ENCODE data around the gene KIAA0753.

The KIAA0753 gene

GRCh38 chr17:6549384-6550036 lies 91.0 kb downstream of the KIAA0753 start:
- no peak overlapping the region for H3K27ac ChIP-seq (ENCODE audit: low read depth, low read length)
- H4K12ac ChIP-seq (ENCODE audit: low read depth, low read length) = no peak overlapping the region
- H2BK120ac ChIP-seq (ENCODE audit: insufficient read depth, low read length, poor library complexity) = no peak overlapping the region
- no peak overlapping the region for H4K8ac ChIP-seq (ENCODE audit: low read depth, low read length)
- peaks cover 1% of the 10 kb centered on the region for H3K27me3 ChIP-seq (ENCODE audit: insufficient read depth, low read length)
- no peaks in the 10 kb centered on the region for H3K79me2 ChIP-seq (ENCODE audit: control insufficient read depth, insufficient read depth, low read length, poor library complexity)
- peaks cover 3% of the 10 kb centered on the region for H3K9me3 ChIP-seq (ENCODE audit: insufficient read depth, low read depth, low read length)
- H2BK5ac ChIP-seq (ENCODE audit: low read depth, low read length, poor library complexity) = no peak overlapping the region
- no peaks in the 10 kb centered on the region for H3K79me1 ChIP-seq (ENCODE audit: low read length)
- H3K4ac ChIP-seq (ENCODE audit: low read depth, low read length) = no peak overlapping the region
- no peak overlapping the region for H3K23ac ChIP-seq (ENCODE audit: low read length)
- no peak overlapping the region for H3K9ac ChIP-seq (ENCODE audit: low read length)
- H3K14ac ChIP-seq (ENCODE audit: low read length) = no peak overlapping the region
- H2BK12ac ChIP-seq (ENCODE audit: low read length) = no peak overlapping the region
- no peak overlapping the region for H3K18ac ChIP-seq (ENCODE audit: low read length)
- peaks cover 14 to 15% of the 10 kb centered on the region in 2 experiments for H3K4me1 ChIP-seq (ENCODE audit: control insufficient read depth in 1 of 2, insufficient read depth in 2 of 2, low read length in 2 of 2)
- H3K36me3 ChIP-seq (ENCODE audit: control insufficient read depth in 1 of 2, insufficient read depth in 2 of 2, low read length in 2 of 2) = no peaks in the 10 kb centered on the region
- H3K4me3 ChIP-seq (ENCODE audit: low read depth, low read length) = no peak overlapping the region
- H4K91ac ChIP-seq (ENCODE audit: low read depth, low read length) = no peak overlapping the region
- no peak overlapping the region for H2AK5ac ChIP-seq (ENCODE audit: low read length)
- no peak overlapping the region for H2AFZ ChIP-seq (ENCODE audit: insufficient read depth, low read length, poor library complexity)
- no peak for DNase-seq
- no CpG with 5 or more reads among the region's 9 CpGs for WGBS (ENCODE audit: extremely low coverage, insufficient coverage, insufficient read length)
- no peak overlapping the region for H3K4me2 ChIP-seq (ENCODE audit: low read length)

- H3K27ac ChIP-seq (ENCODE audit: low read depth, low read length) = no peak overlapping the region
These were observed 91.8 kb downstream of the KIAA0753 start for GRCh38 chr17:6548578-6549330.

GRCh38 chr17:6548034-6548433 lies 92.5 kb downstream of the KIAA0753 start:
- no peak overlapping the region for H4K91ac ChIP-seq (ENCODE audit: low read depth, low read length)
- H3K4me3 ChIP-seq (ENCODE audit: low read depth, low read length) = no peak overlapping the region
- H3K14ac ChIP-seq (ENCODE audit: low read length) = no peak overlapping the region
- no peak overlapping the region for H2AFZ ChIP-seq (ENCODE audit: insufficient read depth, low read length, poor library complexity)
- H3K79me1 ChIP-seq (ENCODE audit: low read length) = no peaks in the 10 kb centered on the region
- no peaks in the 10 kb centered on the region for H3K27me3 ChIP-seq (ENCODE audit: insufficient read depth, low read length)
- H3K4ac ChIP-seq (ENCODE audit: low read depth, low read length) = no peak overlapping the region
- H4K12ac ChIP-seq (ENCODE audit: low read depth, low read length) = no peak overlapping the region
- H3K9me3 ChIP-seq (ENCODE audit: insufficient read depth, low read depth, low read length) = peaks cover 3% of the 10 kb centered on the region
- no peak overlapping the region for H3K23ac ChIP-seq (ENCODE audit: low read length)
- H3K9ac ChIP-seq (ENCODE audit: low read length) = no peak overlapping the region
- no peak overlapping the region for H2AK5ac ChIP-seq (ENCODE audit: low read length)
- no peak for DNase-seq
- no peaks in the 10 kb centered on the region for H3K36me3 ChIP-seq (ENCODE audit: control insufficient read depth in 1 of 2, insufficient read depth in 2 of 2, low read length in 2 of 2)
- no peak overlapping the region for H3K4me2 ChIP-seq (ENCODE audit: low read length)
- H3K27ac ChIP-seq (ENCODE audit: low read depth, low read length) = no peak overlapping the region
- WGBS (ENCODE audit: extremely low coverage, insufficient coverage, insufficient read length) = no CpG with 5 or more reads among the region's 5 CpGs
- no peak overlapping the region for H3K18ac ChIP-seq (ENCODE audit: low read length)
- peaks cover 14 to 15% of the 10 kb centered on the region in 2 experiments for H3K4me1 ChIP-seq (ENCODE audit: control insufficient read depth in 1 of 2, insufficient read depth in 2 of 2, low read length in 2 of 2)
- H3K79me2 ChIP-seq (ENCODE audit: control insufficient read depth, insufficient read depth, low read length, poor library complexity) = no peaks in the 10 kb centered on the region
- no peak overlapping the region for H2BK5ac ChIP-seq (ENCODE audit: low read depth, low read length, poor library complexity)
- H2BK120ac ChIP-seq (ENCODE audit: insufficient read depth, low read length, poor library complexity) = no peak overlapping the region
- H2BK12ac ChIP-seq (ENCODE audit: low read length) = no peak overlapping the region
- H4K8ac ChIP-seq (ENCODE audit: low read depth, low read length) = no peak overlapping the region

More at GRCh38 chr17:6548578-6549330, 91.8 kb downstream of the KIAA0753 start:
- H3K23ac ChIP-seq (ENCODE audit: low read length) = no peak overlapping the region
- H2AFZ ChIP-seq (ENCODE audit: insufficient read depth, low read length, poor library complexity) = no peak overlapping the region
- H2AK5ac ChIP-seq (ENCODE audit: low read length) = no peak overlapping the region
- WGBS (ENCODE audit: extremely low coverage, insufficient coverage, insufficient read length) = no CpG with 5 or more reads among the region's 11 CpGs
- no peak overlapping the region for H3K4me2 ChIP-seq (ENCODE audit: low read length)
- peaks cover 14 to 15% of the 10 kb centered on the region in 2 experiments for H3K4me1 ChIP-seq (ENCODE audit: control insufficient read depth in 1 of 2, insufficient read depth in 2 of 2, low read length in 2 of 2)
- no peak overlapping the region for H2BK5ac ChIP-seq (ENCODE audit: low read depth, low read length, poor library complexity)
- no peaks in the 10 kb centered on the region for H3K79me1 ChIP-seq (ENCODE audit: low read length)
- no peak overlapping the region for H3K4ac ChIP-seq (ENCODE audit: low read depth, low read length)
- no peak overlapping the region for H2BK12ac ChIP-seq (ENCODE audit: low read length)
- H4K8ac ChIP-seq (ENCODE audit: low read depth, low read length) = no peak overlapping the region
- no peak overlapping the region for H3K14ac ChIP-seq (ENCODE audit: low read length)
- no peak overlapping the region for H3K9ac ChIP-seq (ENCODE audit: low read length)
- peaks cover 3% of the 10 kb centered on the region for H3K9me3 ChIP-seq (ENCODE audit: insufficient read depth, low read depth, low read length)
- H3K36me3 ChIP-seq (ENCODE audit: control insufficient read depth in 1 of 2, insufficient read depth in 2 of 2, low read length in 2 of 2) = no peaks in the 10 kb centered on the region
- H4K91ac ChIP-seq (ENCODE audit: low read depth, low read length) = no peak overlapping the region
- no peaks in the 10 kb centered on the region for H3K79me2 ChIP-seq (ENCODE audit: control insufficient read depth, insufficient read depth, low read length, poor library complexity)
- no peaks in the 10 kb centered on the region for H3K27me3 ChIP-seq (ENCODE audit: insufficient read depth, low read length)
- no peak overlapping the region for H3K18ac ChIP-seq (ENCODE audit: low read length)
- no peak for DNase-seq
- H3K4me3 ChIP-seq (ENCODE audit: low read depth, low read length) = no peak overlapping the region
- no peak overlapping the region for H2BK120ac ChIP-seq (ENCODE audit: insufficient read depth, low read length, poor library complexity)
- H4K12ac ChIP-seq (ENCODE audit: low read depth, low read length) = no peak overlapping the region

DNA sequence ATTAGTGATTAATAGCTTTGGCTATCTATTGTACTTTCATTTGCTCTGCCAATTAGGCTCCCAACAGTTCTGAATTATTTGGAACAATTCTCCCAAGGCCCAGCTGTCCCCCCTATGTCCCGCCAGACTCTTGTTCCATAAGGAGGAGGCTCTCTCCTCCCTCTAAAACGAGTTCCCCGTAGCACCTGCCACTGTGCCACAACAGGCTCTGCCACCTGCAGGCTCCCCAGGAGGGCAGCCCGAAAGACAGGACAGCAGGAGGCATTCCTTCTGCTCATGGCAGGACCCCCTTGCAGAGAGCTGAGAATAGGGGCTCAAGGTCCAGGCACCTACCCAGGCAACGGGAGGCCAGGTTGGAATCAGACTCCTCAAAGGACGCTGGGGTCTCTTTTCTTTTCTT lies 93.2 kb downstream of the KIAA0753 start:
- H2AFZ ChIP-seq (ENCODE audit: insufficient read depth, low read length, poor library complexity) = no peak overlapping the region
- H3K79me2 ChIP-seq (ENCODE audit: control insufficient read depth, insufficient read depth, low read length, poor library complexity) = no peaks in the 10 kb centered on the region
- H3K4ac ChIP-seq (ENCODE audit: low read depth, low read length) = no peak overlapping the region
- peaks cover 3% of the 10 kb centered on the region for H3K9me3 ChIP-seq (ENCODE audit: insufficient read depth, low read depth, low read length)
- H4K12ac ChIP-seq (ENCODE audit: low read depth, low read length) = no peak overlapping the region
- no peak overlapping the region for H2BK120ac ChIP-seq (ENCODE audit: insufficient read depth, low read length, poor library complexity)
- H3K4me1 ChIP-seq (ENCODE audit: control insufficient read depth in 1 of 2, insufficient read depth in 2 of 2, low read length in 2 of 2) = peaks cover 13 to 14% of the 10 kb centered on the region in 2 experiments
- H2BK5ac ChIP-seq (ENCODE audit: low read depth, low read length, poor library complexity) = no peak overlapping the region
- no peaks in the 10 kb centered on the region for H3K36me3 ChIP-seq (ENCODE audit: control insufficient read depth in 1 of 2, insufficient read depth in 2 of 2, low read length in 2 of 2)
- no peak overlapping the region for H2AK5ac ChIP-seq (ENCODE audit: low read length)
- no CpG with 5 or more reads among the region's 6 CpGs for WGBS (ENCODE audit: extremely low coverage, insufficient coverage, insufficient read length)
- H3K79me1 ChIP-seq (ENCODE audit: low read length) = no peaks in the 10 kb centered on the region
- no peak overlapping the region for H3K4me3 ChIP-seq (ENCODE audit: low read depth, low read length)
- no peak overlapping the region for H3K23ac ChIP-seq (ENCODE audit: low read length)
- no peak overlapping the region for H3K18ac ChIP-seq (ENCODE audit: low read length)
- H4K91ac ChIP-seq (ENCODE audit: low read depth, low read length) = no peak overlapping the region
- H3K9ac ChIP-seq (ENCODE audit: low read length) = no peak overlapping the region
- H3K27me3 ChIP-seq (ENCODE audit: insufficient read depth, low read length) = no peaks in the 10 kb centered on the region
- no peak overlapping the region for H3K27ac ChIP-seq (ENCODE audit: low read depth, low read length)
- DNase-seq = no peak
- no peak overlapping the region for H4K8ac ChIP-seq (ENCODE audit: low read depth, low read length)
- H3K14ac ChIP-seq (ENCODE audit: low read length) = no peak overlapping the region
- no peak overlapping the region for H2BK12ac ChIP-seq (ENCODE audit: low read length)
- H3K4me2 ChIP-seq (ENCODE audit: low read length) = no peak overlapping the region
